GM12873 (cell line): ENCODE results near the gene KRT81.
A peak's percentile ranks its signal among the peaks of the same experiment; 100 is the strongest.

Experiments
- TF ChIP-seq, protein P1 (sequence below): IDR thresholded peaks from 2 replicates; pipeline ENCODE4 v1.5.1; 2012; ENCODE audit warnings: low read depth, mild to moderate bottlenecking, moderate library complexity, low read length, control low read depth; ENCODE audit not compliant: insufficient read depth; ENCODE audit errors: missing control alignments

KRT81 gene

DNA sequence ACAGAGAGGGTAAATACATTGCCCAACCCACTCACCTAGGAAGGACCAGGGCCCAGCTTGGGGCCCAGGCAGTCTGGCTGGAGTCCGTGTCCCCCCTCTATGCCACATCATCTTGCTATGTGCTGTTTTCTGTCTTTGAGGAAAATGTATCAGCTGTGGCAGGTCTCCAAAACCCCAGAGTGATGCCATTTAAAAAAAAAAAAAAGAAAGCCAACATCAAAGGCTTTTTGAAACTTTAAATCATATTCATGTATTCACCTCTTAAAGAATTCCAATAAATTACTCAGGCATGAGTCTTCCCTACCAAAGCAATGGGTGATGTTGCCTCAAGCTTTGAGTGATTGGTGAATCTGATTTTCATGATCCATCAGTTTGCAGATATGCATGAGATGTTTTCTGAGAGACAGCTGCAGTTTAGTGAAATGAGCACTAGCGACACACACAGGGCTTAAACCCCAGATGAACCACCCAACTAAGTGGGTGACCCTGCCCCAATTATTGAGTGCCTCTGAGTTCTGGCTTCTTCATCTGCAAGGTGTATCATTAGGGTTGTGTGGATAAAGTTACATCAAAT is 6.1 kb downstream of the KRT81 start:
- TF ChIP-seq, protein P1, sequence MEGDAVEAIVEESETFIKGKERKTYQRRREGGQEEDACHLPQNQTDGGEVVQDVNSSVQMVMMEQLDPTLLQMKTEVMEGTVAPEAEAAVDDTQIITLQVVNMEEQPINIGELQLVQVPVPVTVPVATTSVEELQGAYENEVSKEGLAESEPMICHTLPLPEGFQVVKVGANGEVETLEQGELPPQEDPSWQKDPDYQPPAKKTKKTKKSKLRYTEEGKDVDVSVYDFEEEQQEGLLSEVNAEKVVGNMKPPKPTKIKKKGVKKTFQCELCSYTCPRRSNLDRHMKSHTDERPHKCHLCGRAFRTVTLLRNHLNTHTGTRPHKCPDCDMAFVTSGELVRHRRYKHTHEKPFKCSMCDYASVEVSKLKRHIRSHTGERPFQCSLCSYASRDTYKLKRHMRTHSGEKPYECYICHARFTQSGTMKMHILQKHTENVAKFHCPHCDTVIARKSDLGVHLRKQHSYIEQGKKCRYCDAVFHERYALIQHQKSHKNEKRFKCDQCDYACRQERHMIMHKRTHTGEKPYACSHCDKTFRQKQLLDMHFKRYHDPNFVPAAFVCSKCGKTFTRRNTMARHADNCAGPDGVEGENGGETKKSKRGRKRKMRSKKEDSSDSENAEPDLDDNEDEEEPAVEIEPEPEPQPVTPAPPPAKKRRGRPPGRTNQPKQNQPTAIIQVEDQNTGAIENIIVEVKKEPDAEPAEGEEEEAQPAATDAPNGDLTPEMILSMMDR, result no peak

DNA sequence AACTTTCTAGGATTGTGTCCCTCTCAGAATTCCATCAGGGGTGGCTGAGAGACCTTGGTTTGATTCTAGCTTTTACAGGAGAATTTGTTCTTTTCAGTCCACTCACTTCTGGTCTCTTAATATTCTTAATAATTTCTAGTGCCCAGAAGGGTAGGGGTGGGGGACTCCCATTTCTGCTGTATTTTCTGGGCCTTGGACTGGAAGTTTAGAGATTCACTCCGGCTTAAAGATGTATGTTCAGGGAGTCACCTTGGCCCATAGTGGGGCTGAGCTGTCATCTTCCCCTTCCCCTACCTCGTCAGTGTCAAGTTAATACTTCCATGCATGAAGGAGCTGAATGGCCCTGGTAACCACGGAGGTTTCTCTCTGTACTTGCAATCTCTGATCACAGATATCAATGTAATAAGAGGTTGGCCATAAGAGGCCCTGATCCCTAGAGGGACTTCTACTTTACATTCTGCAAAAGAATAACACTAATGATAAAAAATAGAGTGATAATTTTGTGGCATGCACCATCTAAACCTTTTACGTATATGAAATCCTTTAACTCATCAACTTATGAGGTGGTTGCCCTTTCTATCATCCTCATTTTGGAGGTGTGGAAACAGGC is 6.7 kb downstream of the KRT81 start:
- TF ChIP-seq, protein P1, result no peak

DNA sequence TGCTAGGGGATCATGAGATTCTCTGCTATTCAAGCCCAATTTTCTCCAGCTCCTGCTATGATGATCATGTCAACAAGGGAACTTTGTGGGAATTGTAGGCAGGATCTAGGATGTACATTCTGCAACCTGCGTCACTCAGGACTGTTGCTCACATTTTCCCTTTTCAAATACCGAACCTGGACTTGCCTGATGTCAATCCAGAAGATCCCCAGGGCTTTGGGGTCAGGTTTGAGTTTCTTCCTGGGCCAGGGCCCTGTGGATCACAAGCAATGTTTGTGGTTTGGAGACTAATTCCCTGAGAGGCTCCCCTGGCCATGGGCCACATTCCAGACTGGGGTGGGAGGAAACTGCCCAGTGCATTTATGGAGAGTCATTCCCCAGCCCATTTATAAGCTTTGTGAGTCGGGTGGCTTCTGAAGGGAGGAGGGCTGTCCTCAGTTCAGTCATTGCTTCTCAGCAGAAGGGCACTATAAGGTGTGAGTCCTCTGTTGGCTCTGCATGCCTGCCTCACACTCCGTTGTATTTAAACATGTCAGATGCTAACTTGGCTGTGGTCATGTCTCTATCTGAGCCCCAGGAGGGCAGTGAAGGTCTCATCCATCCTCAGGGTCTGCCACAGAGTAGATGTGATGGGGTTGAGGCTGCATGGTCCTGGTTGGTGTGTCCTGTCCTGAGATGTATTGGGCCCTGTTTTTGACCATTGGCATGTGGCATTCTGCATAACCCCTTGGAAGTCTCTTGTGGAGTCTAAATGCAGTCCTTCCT is 10.4 kb downstream of the KRT81 start:
- TF ChIP-seq, protein P1, result no peak

DNA sequence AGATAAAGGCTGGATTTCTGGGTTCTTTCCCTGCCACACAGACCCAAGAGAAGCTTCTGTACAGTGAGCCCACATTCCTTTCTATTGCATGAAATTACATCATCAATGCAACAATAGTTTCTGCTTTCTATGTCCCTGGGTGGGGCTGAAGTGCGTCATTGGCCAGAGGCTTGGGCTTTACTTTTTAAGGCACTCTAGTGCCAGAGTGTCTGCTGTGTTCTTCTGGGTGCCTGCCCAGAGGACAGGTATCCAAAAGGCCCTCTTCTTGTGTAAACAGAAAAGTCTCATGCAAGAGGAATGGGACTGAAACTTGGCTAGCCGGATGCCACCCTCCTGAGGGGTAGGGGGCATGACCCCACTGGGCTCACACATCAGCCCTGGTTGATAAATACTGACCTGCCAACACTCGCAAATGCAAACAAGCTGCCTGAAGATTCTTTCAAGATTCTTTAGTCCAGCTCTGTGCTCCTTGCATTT is 11.0 kb downstream of the KRT81 start:
- TF ChIP-seq, protein P1, result no peak

DNA sequence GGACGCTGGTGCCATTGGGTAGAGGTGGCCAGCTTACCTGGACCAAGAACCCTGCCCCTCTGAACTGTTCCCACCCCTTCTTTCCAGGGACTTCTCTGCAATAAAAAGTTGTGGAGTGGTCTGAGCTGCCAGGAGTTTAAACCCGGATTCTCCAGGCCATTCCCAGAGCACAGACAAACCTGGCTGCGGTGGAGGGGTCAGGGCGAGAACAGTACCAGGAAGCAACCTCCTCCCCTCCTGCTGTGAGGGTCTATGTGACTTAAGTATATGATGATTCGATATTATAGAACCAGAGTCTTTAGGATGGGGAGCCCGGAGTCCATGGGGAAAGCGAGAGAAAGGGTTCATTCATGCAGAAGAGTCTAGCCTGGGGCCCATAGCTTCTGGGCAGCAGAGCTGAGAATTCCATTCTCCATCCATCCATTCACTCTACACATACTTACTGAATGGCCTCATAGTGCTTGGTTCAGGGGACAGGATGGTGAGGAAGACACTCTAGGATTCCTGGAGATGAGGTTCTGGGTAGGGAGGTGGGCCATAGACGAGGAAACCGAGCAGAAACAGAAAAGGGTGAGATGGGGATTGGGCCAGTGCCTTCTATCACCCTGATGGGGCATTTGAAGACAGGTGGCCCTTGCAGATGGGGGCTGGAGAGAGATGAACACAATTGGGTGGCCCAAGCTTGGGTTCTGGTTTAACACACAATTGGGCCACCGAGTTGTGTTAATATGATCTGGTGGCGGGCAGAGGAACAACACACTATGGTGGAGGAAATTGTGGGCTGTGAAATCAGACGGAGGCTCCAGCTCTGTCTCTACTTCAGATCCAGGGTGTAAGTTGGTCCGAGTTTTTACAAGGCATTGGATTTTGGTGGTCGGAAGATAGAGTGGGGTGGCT is 11.7 kb downstream of the KRT81 start:
- TF ChIP-seq, protein P1, result no peak

DNA sequence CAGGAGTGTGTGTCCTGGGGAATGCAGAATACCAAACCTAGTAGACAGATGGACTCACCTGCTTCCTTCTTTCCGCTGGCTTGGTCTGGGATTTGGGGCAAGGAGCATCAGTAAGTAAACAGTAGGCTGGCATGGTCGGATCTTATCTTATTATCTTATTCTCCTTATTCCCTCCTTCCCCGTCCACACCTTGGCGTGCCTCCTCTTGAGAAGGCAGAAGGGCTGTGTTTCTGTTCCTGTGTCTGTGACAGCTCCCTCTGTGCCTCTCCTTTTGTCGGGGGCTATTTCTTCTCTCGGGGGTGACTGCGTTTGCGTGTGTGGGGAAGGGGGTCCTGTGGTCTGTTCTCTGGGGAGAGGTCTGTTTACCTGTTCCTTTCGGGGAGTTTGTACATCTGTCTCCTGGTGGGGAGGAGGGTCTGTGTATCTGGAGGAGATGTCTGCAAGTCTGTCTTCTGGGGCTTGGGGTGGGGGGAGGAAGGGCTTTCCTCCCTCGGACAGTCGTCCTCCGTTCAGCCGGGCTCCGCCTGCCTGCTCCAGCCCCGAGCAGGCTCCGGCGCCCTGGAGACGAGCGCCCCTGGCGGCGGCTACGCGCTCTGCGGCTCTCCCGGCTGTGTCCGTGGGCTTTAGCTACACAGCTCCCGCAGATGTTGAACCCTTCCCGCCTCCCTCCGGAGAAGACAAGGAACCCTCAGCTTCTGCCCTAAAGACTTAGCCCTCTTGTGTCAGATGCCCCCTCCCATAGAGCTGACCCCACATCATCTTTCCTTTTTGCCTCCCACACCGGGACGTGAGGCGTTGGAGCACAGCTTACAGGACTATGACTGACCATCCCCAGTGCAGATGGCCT is 12.5 kb downstream of the KRT81 start:
- TF ChIP-seq, protein P1, result peak; percentile 99
